ENCODE measurements around the gene TOMM6. TPM values are rescaled to one million over a fixed set of nuclear protein-coding genes. Genes with fewer than 3 reads are reported as not detected.

The TOMM6 gene
- polyA plus RNA-seq, 1 donor from 2014 or later: 184 TPM

GRCh38 chr6:41740366-41741162 is 46.9 kb upstream of the TOMM6 start:
- TF ChIP-seq CTCF (IDR thresholded peaks at IDR 0.05; ENCODE audit: poor library complexity, severe bottlenecking) (no peak), EZH2 (IDR thresholded peaks at IDR 0.05; ENCODE audit: borderline replicate concordance, insufficient read depth, low read length, poor library complexity, severe bottlenecking) (no peak), TAF1 (IDR thresholded peaks at IDR 0.05; ENCODE audit: low read depth) (no peak), EP300 (conservative IDR thresholded peaks at IDR 0.05; ENCODE audit: poor library complexity, severe bottlenecking) (no peak), SMC3 (conservative IDR thresholded peaks at IDR 0.05; ENCODE audit: poor library complexity) (no peak), POLR2AphosphoS5 (IDR thresholded peaks at IDR 0.05) (no peak), REST (IDR thresholded peaks at IDR 0.05; ENCODE audit: borderline replicate concordance) (no peak), RAD21 (conservative IDR thresholded peaks at IDR 0.05) (no peak), MXI1 (conservative IDR thresholded peaks at IDR 0.05; ENCODE audit: poor library complexity, severe bottlenecking) (no peak)
- H3K36me3 ChIP-seq (ENCODE audit: insufficient read depth, low read length): no peaks in the 10 kb centered on the region
- H3K9me2 ChIP-seq (ENCODE audit: insufficient read depth, low read length): no peaks in the 10 kb centered on the region
- no peak overlapping the region for H3K4me2 ChIP-seq (ENCODE audit: low read length)
- H3K9ac ChIP-seq (ENCODE audit: low read length): no peak overlapping the region
- H4K20me1 ChIP-seq (ENCODE audit: insufficient read depth): no peaks in the 10 kb centered on the region
- no peaks in the 10 kb centered on the region for H3K9me3 ChIP-seq (ENCODE audit: low read length)
- no peaks in the 10 kb centered on the region for H3K79me2 ChIP-seq (replicated peaks; ENCODE audit: insufficient read depth, low read length)
- H3F3A ChIP-seq (ENCODE audit: insufficient read depth, low read length, poor library complexity, severe bottlenecking): no peaks in the 10 kb centered on the region
- no peak overlapping the region for H3K27ac ChIP-seq (ENCODE audit: low read length)
- H2AFZ ChIP-seq (ENCODE audit: low read depth, low read length): no peak overlapping the region
- no peak overlapping the region for H3K4me3 ChIP-seq (ENCODE audit: low read length)
- H3K27me3 ChIP-seq (ENCODE audit: insufficient read depth, low read depth, low read length): no peaks in the 10 kb centered on the region

- H3F3A ChIP-seq (ENCODE audit: insufficient read depth, low read length, poor library complexity, severe bottlenecking): no peaks in the 10 kb centered on the region
- no peak overlapping the region for H3K9ac ChIP-seq (ENCODE audit: low read length)
- no peaks in the 10 kb centered on the region for H3K9me3 ChIP-seq (ENCODE audit: low read length)
- H3K79me2 ChIP-seq (replicated peaks; ENCODE audit: insufficient read depth, low read length): no peaks in the 10 kb centered on the region
- H2AFZ ChIP-seq (ENCODE audit: low read depth, low read length): no peak overlapping the region
- no peak for TF ChIP-seq RAD21 (conservative IDR thresholded peaks at IDR 0.05)
- no peak for TF ChIP-seq EP300 (conservative IDR thresholded peaks at IDR 0.05; ENCODE audit: poor library complexity, severe bottlenecking)
- TF ChIP-seq MXI1 (conservative IDR thresholded peaks at IDR 0.05; ENCODE audit: poor library complexity, severe bottlenecking): no peak
- TF ChIP-seq EZH2 (IDR thresholded peaks at IDR 0.05; ENCODE audit: borderline replicate concordance, insufficient read depth, low read length, poor library complexity, severe bottlenecking): no peak
- TF ChIP-seq TAF1 (IDR thresholded peaks at IDR 0.05; ENCODE audit: low read depth): no peak
- TF ChIP-seq REST (IDR thresholded peaks at IDR 0.05; ENCODE audit: borderline replicate concordance): no peak
- TF ChIP-seq CTCF (IDR thresholded peaks at IDR 0.05; ENCODE audit: poor library complexity, severe bottlenecking): no peak
- TF ChIP-seq POLR2AphosphoS5 (IDR thresholded peaks at IDR 0.05): no peak
- no peak for TF ChIP-seq SMC3 (conservative IDR thresholded peaks at IDR 0.05; ENCODE audit: poor library complexity)
- H3K9me2 ChIP-seq (ENCODE audit: insufficient read depth, low read length): no peaks in the 10 kb centered on the region
- H3K27me3 ChIP-seq (ENCODE audit: insufficient read depth, low read depth, low read length): no peaks in the 10 kb centered on the region
- H4K20me1 ChIP-seq (ENCODE audit: insufficient read depth): no peaks in the 10 kb centered on the region
- no peak overlapping the region for H3K4me2 ChIP-seq (ENCODE audit: low read length)
- H3K4me3 ChIP-seq (ENCODE audit: low read length): no peak overlapping the region
- no peaks in the 10 kb centered on the region for H3K36me3 ChIP-seq (ENCODE audit: insufficient read depth, low read length)
- H3K27ac ChIP-seq (ENCODE audit: low read length): no peak overlapping the region
These were observed 45.6 kb upstream of the TOMM6 start for GRCh38 chr6:41741625-41742490.
